ENCODE measurements around the gene NOLC1.

NOLC1 gene

GRCh38 chr10:102122450-102122849 is 29.7 kb upstream of the NOLC1 start:
- no peak for DNase-seq

DNA sequence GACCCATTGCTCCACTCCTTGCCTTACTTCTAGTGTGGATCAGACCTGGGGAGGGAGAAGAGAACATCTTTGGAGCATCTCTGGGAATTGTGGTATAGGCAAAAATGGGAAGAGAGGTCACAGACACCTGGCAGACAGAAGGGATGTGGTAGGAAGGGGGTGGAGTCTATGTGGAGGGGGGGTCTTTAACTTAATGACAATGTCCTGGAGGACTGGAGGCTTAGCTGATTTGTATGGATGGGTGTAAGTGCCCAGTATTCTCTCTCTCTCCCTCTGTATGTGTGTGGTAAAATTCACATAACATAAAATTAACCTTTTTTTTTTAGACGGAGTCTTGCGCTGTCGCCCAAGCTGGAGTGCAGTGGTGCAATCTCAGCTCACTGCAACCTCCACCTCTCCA is 29.0 kb upstream of the NOLC1 start:
- DNase-seq, result no peak

- no peak for DNase-seq
Measured at GRCh38 chr10:102131286-102132170, 20.7 kb upstream of the NOLC1 start.

- no peak for DNase-seq
Measured at GRCh38 chr10:102132193-102132562, 20.0 kb upstream of the NOLC1 start.

GRCh38 chr10:102132563-102133372 is 19.4 kb upstream of the NOLC1 start, which contains the start of gene PPRC1:
Gene PPRC1, plus strand, starts transcription at chr10:102133040. Its CDS starts 29 bp downstream, at chr10:102133069.
- DNase-seq, result peak; percentile 95

DNA sequence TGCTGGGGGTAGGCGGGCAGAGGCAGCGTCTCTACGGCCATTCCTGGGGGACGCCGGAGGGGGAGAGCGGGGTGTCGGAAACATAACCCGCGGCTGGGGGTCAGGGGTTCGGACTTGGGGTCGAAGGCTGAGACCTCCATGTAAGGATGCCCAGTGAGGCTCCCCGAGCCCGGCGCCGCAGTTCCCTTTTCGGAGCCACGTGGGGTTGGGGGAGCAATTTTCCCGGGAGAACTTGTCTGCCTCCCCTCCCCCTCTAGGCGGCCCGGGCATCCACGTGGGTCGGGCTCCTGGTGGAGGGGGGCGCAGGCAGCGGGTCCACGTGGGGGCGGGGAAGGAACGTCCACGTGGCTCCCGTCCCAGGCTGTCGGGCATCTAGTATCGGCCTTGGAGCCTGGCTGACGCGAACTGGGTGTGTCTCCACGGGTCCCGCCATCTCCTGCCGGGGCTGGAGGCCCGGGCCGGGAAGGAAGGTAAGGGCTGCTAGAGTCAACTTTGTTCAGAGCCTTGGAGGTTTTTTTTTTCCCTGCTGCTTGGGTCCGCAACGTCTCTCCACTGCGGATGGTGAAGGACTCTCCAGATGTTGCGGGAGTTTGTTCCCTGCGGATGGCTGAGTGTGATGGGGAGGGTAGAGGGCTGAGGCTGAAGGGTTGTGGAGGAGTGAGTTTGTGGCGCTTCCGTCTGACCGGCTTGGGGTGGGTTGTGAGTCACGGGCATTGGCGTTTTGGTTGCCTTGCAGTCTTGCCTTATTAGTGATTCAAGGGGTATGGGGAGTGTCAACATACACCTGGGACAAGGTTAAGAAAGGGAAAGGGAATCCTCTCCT is 18.6 kb upstream of the NOLC1 start:
- DNase-seq, result peak; percentile 52

- no peak for DNase-seq
Measured at GRCh38 chr10:102134416-102134815, 17.8 kb upstream of the NOLC1 start.

GRCh38 chr10:102135956-102136526 is 16.1 kb upstream of the NOLC1 start:
- DNase-seq, result peak; percentile 68

- no peak for DNase-seq
Measured at GRCh38 chr10:102139281-102140110, 12.7 kb upstream of the NOLC1 start.

DNA sequence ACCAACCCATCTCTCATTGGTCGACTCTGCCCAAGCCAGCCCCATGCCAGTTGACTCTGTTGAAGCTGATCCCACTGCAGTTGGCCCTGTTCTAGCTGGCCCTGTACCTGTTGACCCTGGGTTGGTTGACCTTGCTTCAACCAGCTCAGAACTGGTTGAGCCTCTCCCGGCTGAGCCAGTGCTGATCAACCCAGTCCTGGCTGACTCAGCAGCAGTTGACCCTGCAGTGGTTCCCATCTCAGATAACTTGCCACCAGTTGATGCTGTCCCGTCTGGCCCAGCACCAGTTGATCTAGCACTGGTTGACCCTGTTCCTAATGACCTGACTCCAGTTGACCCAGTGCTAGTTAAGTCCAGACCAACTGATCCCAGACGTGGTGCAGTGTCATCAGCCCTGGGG is 12.0 kb upstream of the NOLC1 start:
- DNase-seq, result no peak

DNA sequence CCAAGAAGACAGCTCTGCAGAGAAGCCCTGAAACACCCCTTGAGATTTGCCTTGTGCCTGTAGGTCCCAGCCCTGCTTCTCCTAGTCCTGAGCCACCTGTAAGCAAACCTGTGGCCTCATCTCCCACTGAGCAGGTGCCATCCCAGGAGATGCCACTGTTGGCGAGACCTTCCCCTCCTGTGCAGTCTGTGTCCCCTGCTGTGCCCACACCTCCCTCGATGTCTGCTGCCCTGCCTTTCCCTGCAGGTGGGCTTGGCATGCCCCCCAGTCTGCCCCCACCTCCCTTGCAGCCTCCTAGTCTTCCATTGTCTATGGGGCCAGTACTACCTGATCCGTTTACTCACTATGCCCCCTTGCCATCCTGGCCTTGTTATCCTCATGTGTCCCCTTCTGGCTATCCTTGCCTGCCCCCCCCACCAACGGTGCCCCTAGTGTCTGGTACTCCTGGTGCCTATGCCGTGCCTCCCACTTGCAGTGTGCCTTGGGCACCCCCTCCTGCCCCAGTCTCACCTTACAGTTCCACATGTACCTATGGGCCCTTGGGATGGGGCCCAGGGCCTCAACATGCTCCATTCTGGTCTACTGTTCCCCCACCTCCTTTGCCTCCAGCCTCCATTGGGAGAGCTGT is 11.2 kb upstream of the NOLC1 start:
- DNase-seq, result no peak

GRCh38 chr10:102141583-102142107 is 10.5 kb upstream of the NOLC1 start:
- no peak for DNase-seq

- DNase-seq, result no peak
Measured at GRCh38 chr10:102146971-102147428, 5.2 kb upstream of the NOLC1 start.

DNA sequence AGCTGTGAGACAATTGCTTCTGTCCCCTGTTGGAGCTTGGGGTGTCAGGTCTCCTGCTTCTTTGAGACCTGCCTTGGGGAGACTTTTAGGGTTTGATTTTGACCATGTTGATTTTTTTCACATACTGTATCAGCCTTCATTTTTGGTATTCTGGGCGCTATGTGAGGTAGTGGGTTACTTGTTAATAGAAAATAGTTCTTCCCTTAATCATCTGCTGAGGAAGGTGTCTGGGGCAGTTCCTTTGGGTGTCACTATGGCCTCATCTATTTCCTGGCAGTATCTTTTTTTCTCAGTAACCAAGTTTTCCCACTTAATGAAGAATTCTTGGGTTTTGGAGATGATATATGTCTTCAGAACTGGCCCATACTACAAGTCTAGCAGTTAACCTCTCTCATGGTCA is 4.6 kb upstream of the NOLC1 start:
- no peak for DNase-seq

- no peak for DNase-seq
Measured at GRCh38 chr10:102148275-102148674, 3.9 kb upstream of the NOLC1 start.

DNA sequence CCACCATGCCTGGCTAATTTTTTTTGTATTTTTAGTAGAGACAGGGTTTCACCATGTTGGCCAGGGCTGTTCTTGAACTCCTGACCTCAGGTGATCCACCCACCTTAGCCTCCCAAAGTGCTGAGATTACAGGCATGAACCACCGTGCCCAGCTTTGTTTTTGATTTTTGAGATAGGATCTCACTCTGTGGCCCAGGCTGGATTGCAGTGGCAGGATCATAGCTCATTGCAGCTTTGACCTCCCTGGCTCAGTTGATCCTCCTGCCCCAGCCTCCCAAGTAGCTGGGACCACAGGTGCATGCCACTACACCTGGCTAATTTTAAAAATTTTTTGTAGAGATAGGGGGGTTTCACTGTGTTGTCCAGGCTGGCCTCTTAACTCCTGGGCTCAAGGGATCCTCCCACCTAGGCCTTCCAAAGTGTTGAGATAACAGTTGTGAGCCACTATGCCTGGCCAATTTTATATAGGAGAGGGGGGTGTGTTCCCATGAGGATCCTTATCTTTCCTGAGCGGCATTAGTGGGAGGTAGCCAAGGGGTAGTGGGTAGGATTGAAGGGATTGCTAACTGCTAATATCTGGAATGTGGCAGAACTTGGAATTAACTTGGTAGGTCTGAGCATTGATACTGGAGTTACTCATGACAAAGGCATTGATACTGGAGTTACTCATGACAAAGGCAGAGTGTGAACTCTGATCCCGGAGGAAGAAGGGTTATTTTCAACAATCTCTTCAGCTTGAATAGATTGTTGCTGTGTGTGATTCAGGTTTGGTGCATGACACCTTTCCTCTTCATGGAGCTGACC is 1.0 kb upstream of the NOLC1 start:
- no peak for DNase-seq

GRCh38 chr10:102152545-102152890 is 329 bp downstream of the NOLC1 start:
- no peak for DNase-seq

GRCh38 chr10:102153093-102153620 is 968 bp downstream of the NOLC1 start:
- DNase-seq, result no peak

GRCh38 chr10:102154466-102155116 is 2.4 kb downstream of the NOLC1 start:
- DNase-seq, result no peak
